Common myeloid progenitor, CD34-positive (primary cell): ENCODE data around the gene NKAIN2.

Experiments
- CTCF ChIA-PET: fragments of 350-600 bp; sonication (Branson Sonifier 250); formaldehyde crosslinking; loops from one replicate; lab custom pipeline; 2021; ENCODE audit warnings: antibody characterized with exemption; lab: Charles Lee
- POLR2A ChIA-PET: fragments of 350-600 bp; sonication (Branson Sonifier 250); formaldehyde crosslinking; loops from one replicate; lab custom pipeline; 2021; ENCODE audit warnings: antibody characterized with exemption; lab: Charles Lee
- DNase-seq, 3 donors: peaks; one replicate each; pipeline versions ENCODE4 v3.0.0 to v3.0.0-alpha.2; 2013
- H3K27ac ChIP-seq, 2 experiments: 1 replicate in 1 of 2; 2 replicates in 1 of 2; pipeline ENCODE4 v1.7.0; 2013; ENCODE audit warnings: inconsistent platforms in 2 of 2, low read length in 2 of 2, mild to moderate bottlenecking in 2 of 2, low read depth in 1 of 2, moderate library complexity in 1 of 2; ENCODE audit not compliant: severe bottlenecking in 2 of 2, insufficient read depth in 1 of 2, poor library complexity in 1 of 2
- H3K27me3 ChIP-seq, 5 experiments: replicated peaks in 2 of 5; 1 replicate in 3 of 5; 2 replicates in 2 of 5; pipeline versions ENCODE4 v1.6.1 to v1.7.0; 2013; ENCODE audit warnings: low read length in 4 of 5, mild to moderate bottlenecking in 2 of 5, moderate library complexity in 2 of 5, inconsistent platforms in 1 of 5; ENCODE audit not compliant: insufficient read depth in 5 of 5, control insufficient read depth in 4 of 5
- H3K36me3 ChIP-seq, 4 experiments: 1 replicate in 2 of 4; 2 replicates in 2 of 4; pipeline versions ENCODE4 v1.6.1 to v1.7.0; 2013; ENCODE audit warnings: low read length in 3 of 4, control low read depth in 1 of 4, mild to moderate bottlenecking in 1 of 4; ENCODE audit not compliant: control insufficient read depth in 4 of 4, insufficient read depth in 4 of 4
- H3K4me1 ChIP-seq, 4 experiments: 1 replicate in 3 of 4; 2 replicates in 1 of 4; pipeline versions ENCODE4 v1.6.1 to v1.7.1; 2013; ENCODE audit warnings: low read length in 3 of 4, mild to moderate bottlenecking in 3 of 4, control low read depth in 1 of 4, inconsistent platforms in 1 of 4, moderate library complexity in 1 of 4; ENCODE audit not compliant: control insufficient read depth in 4 of 4, insufficient read depth in 4 of 4; ENCODE audit errors: control extremely low read depth in 1 of 4
- H3K4me3 ChIP-seq, 7 experiments: 1 replicate in 4 of 7; 2 replicates in 3 of 7; pipeline versions ENCODE4 v1.5.1 to v1.7.0; 2013; ENCODE audit warnings: mild to moderate bottlenecking in 7 of 7, low read length in 6 of 7, moderate library complexity in 6 of 7, inconsistent platforms in 2 of 7, low read depth in 2 of 7, control low read depth in 1 of 7; ENCODE audit not compliant: insufficient read depth in 4 of 7, control insufficient read depth in 1 of 7; ENCODE audit errors: extremely low read depth in 1 of 7
- H3K9me3 ChIP-seq, 5 experiments: 1 replicate in 4 of 5; 2 replicates in 1 of 5; pipeline versions ENCODE4 v1.6.1 to v1.7.1; 2013; ENCODE audit warnings: low read length in 4 of 5, mild to moderate bottlenecking in 2 of 5, inconsistent platforms in 1 of 5, low read depth in 1 of 5, moderate library complexity in 1 of 5; ENCODE audit not compliant: control insufficient read depth in 4 of 5, insufficient read depth in 2 of 5; ENCODE audit errors: control extremely low read depth in 1 of 5
- WGBS: methylation state at CpG from one replicate; pipeline ENCODE4 v1.1.5; 2013; ENCODE audit not compliant: insufficient coverage; 5-methylcytosine and 5-hydroxymethylcytosine counted together

NKAIN2 gene

DNA sequence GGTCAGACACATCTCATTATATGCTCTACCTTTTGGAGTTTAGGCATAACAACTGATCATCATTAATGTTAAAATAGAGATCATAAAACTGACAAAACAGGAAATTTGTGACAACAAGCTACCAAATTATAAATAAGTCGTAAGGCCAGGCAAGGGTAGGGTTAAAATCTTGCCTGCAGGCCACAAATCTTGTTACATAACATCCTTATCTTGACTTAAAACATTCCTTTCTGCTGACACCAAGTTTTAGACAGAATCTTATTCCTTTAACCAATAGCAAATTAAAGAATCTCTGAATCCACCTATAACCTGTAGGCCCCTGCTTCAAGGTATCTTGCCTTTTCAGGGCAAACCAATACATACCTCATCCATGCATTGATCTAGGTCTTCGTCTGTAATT lies 32.5 kb upstream of the NKAIN2 start:
- DNase-seq, result no peak
- Histone ChIP-seq H3K4me3 (no peak overlapping the region), H3K27me3 (no peaks in the 10 kb centered on the region), H3K4me1 (no peaks in the 10 kb centered on the region), H3K36me3 (no peaks in the 10 kb centered on the region), H3K9me3 (no peaks in the 10 kb centered on the region), H3K27ac (no peak overlapping the region)
- WGBS, result 92% methylated on average over 2 of the region's 2 CpGs
- CTCF ChIA-PET, result no interaction called here
- POLR2A ChIA-PET, result no interaction called here

DNA sequence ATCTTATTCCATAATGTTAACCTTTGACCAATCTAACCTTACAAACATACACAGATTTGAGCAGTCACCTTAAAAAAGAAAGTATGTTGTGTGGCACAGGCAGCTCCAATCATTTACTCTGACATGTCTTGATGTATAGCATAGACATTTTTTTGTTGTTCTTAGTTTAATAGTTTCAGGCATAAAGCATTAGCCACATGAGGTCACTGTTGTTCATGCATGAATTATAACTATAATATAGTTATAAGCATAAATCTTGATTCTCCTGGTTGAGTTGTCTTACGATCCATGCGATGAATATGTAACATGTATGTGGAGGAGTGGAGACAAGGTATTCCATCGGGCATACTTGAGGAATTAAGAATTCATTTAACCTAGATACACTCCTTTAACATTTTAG lies 26.1 kb upstream of the NKAIN2 start:
- Histone ChIP-seq H3K27me3 (no peaks in the 10 kb centered on the region), H3K36me3 (no peaks in the 10 kb centered on the region), H3K4me3 (no peak overlapping the region), H3K9me3 (no peaks in the 10 kb centered on the region), H3K27ac (no peak overlapping the region), H3K4me1 (no peaks in the 10 kb centered on the region)
- no CpG with 5 or more reads among the region's 3 CpGs for WGBS
- POLR2A ChIA-PET, result no interaction called here
- DNase-seq, result peak; percentile 57 to 76 (median 71)
- CTCF ChIA-PET, result interaction anchor here (0.8 to 4.0 kb wide), 15 partner anchors 12 to 1084 kb away, joined by 3 to 24 read pairs (median 5); no protein-coding TSS in a partner anchor

DNA sequence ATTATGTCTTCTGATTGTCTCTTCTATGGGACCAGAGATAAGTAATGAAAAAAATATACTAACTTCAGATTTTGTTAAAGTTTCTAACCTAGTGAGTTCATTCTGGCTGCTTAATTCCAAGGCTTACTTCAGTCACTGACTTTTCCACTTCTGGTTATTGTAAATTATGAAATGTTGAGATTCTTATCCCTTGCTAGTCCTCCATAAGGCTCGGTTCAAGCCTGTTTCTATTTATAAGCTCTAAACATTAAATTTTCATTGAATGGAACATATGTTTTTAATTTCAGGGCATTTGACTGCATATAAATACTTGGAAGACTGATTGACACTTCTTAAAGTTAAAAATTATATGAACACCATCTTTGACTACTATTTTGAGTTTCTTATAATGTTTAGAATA lies 23.6 kb upstream of the NKAIN2 start:
- H3K4me1 ChIP-seq, result no peaks in the 10 kb centered on the region
- H3K27ac ChIP-seq, result no peak overlapping the region
- no peaks in the 10 kb centered on the region for H3K9me3 ChIP-seq
- ChIA-PET POLR2A (no interaction called here), CTCF (interaction anchor here (0.9 to 3.8 kb wide), 2 partner anchors 9 to 11 kb away, joined by 3 to 14 read pairs; no protein-coding TSS in a partner anchor)
- H3K4me3 ChIP-seq, result no peak overlapping the region
- H3K27me3 ChIP-seq, result no peaks in the 10 kb centered on the region
- no peak for DNase-seq
- H3K36me3 ChIP-seq, result no peaks in the 10 kb centered on the region
- no CpG with 5 or more reads among the region's 1 CpG for WGBS

DNA sequence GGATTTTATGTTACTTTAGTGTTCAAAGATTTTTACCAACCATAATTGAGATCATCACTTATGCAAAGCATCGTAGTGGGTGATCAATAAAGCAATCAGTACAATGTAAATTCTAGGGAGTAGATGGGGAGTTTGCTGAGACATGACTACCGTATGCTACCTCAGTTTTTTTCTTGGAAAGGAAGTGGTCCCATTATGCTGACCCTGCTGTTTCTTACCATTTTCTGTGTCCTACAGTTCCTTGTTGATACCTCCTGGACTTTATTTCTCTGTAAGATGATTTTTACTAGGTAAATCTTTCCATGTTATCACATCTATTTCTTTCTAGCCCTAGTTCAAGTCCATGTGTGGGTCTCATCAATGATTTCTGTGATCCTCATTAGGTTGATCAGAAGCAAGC lies 19.3 kb upstream of the NKAIN2 start:
- ChIA-PET CTCF (interaction anchor here (0.9 to 2.6 kb wide), 2 partner anchors 17 to 181 kb away, joined by 3 to 7 read pairs; no protein-coding TSS in a partner anchor), POLR2A (no interaction called here)
- H3K9me3 ChIP-seq, result no peaks in the 10 kb centered on the region
- no peaks in the 10 kb centered on the region for H3K27me3 ChIP-seq
- H3K4me3 ChIP-seq, result no peak overlapping the region
- H3K36me3 ChIP-seq, result no peaks in the 10 kb centered on the region
- WGBS, result 100% methylated on average over 1 of the region's 2 CpGs
- H3K27ac ChIP-seq, result no peak overlapping the region
- DNase-seq, result no peak
- peaks cover 0 to 5% (median 0%) of the 10 kb centered on the region in 4 experiments for H3K4me1 ChIP-seq

DNA sequence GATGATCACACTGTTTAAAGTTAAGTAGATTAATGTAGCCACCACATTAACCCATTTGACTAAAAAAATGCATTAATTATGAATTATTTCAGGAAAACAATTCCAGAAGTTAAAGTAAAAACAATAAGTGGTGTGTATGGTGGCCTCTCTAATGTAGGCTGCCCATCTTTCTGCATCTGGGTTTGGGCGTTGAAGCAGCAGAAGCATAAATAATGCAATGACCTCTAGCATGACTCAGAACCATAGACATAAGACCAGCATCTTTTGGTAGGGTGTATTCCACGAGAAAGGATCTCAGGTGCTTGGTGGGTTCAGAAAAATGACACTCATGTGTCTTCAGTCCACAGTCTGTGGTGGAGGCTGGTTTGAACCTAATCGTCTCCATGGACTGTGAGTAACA lies 18.6 kb upstream of the NKAIN2 start:
- Histone ChIP-seq H3K4me1 (peaks cover 0 to 5% (median 0%) of the 10 kb centered on the region in 4 experiments), H3K36me3 (no peaks in the 10 kb centered on the region), H3K27me3 (no peaks in the 10 kb centered on the region), H3K9me3 (no peaks in the 10 kb centered on the region), H3K27ac (no peak overlapping the region), H3K4me3 (no peak overlapping the region)
- ChIA-PET CTCF (no interaction called here), POLR2A (no interaction called here)
- no peak for DNase-seq
- WGBS, result 92% methylated on average over 3 of the region's 3 CpGs

DNA sequence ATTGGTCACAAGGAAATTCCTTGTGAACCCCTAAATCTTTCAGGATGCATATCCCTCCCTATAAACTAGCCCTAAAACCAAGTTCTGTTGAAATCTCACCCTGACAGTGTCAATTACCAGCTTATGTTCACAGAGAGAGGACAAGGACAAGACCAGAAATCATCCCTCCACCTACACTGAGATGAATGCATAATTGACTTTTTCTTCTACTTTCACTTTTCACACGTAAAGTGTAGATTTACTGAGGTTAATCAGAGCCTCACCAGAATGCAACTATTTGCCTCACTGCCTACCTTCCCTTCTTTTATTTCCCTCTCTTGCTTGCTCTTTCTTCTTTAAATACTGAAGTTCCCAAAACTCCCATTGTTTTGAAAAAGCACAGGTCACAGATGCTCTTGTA lies 15.3 kb upstream of the NKAIN2 start:
- ChIA-PET CTCF (interaction anchor here (0.8 to 1.3 kb wide), 5 partner anchors 10 to 1002 kb away, joined by 3 to 14 read pairs (median 3); no protein-coding TSS in a partner anchor), POLR2A (no interaction called here)
- WGBS, result 29% methylated on average over 1 of the region's 1 CpG
- Histone ChIP-seq H3K36me3 (no peaks in the 10 kb centered on the region), H3K9me3 (no peaks in the 10 kb centered on the region), H3K4me3 (peak overlapping the region in 2 of 7 experiments; percentile 27 to 63), H3K27ac (no peak overlapping the region), H3K4me1 (peaks cover 0 to 5% (median 0%) of the 10 kb centered on the region in 4 experiments), H3K27me3 (no peaks in the 10 kb centered on the region)
- no peak for DNase-seq

DNA sequence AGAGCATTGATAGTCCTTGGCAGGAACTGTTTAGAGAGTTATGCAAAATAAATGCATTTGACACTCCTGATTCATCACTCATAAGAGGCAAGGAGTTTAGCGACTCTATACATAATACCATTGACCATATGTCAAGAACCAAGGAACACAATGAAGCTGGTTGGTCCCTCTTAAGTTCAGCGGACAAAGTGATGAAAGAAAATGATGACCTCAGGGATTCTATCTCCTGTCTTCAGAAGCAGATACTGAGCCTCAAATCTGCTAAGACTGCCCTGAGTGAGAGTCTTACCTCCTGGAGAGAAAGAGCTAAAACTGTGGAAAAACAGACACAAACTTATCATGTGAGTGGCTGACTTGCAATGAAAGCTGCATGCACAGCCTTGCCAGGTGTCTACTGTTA lies 9.5 kb upstream of the NKAIN2 start:
- DNase-seq, result no peak
- POLR2A ChIA-PET, result no interaction called here
- Histone ChIP-seq H3K36me3 (no peaks in the 10 kb centered on the region), H3K4me3 (no peak overlapping the region), H3K27ac (no peak overlapping the region), H3K9me3 (peaks cover 0 to 9% (median 2%) of the 10 kb centered on the region in 5 experiments), H3K27me3 (no peaks in the 10 kb centered on the region), H3K4me1 (no peaks in the 10 kb centered on the region)
- 100% methylated on average over 2 of the region's 2 CpGs for WGBS
- CTCF ChIA-PET, result interaction anchor here (1.1 to 1.4 kb wide), 2 partner anchors 9 to 172 kb away, joined by 3 to 7 read pairs; partner anchors contain the start of gene NKAIN2
